ENCODE results near the gene ARG2.

GRCh38 chr14:67694791-67695393 is 75.2 kb downstream of the ARG2 start:
- TF ChIP-seq, protein P1, sequence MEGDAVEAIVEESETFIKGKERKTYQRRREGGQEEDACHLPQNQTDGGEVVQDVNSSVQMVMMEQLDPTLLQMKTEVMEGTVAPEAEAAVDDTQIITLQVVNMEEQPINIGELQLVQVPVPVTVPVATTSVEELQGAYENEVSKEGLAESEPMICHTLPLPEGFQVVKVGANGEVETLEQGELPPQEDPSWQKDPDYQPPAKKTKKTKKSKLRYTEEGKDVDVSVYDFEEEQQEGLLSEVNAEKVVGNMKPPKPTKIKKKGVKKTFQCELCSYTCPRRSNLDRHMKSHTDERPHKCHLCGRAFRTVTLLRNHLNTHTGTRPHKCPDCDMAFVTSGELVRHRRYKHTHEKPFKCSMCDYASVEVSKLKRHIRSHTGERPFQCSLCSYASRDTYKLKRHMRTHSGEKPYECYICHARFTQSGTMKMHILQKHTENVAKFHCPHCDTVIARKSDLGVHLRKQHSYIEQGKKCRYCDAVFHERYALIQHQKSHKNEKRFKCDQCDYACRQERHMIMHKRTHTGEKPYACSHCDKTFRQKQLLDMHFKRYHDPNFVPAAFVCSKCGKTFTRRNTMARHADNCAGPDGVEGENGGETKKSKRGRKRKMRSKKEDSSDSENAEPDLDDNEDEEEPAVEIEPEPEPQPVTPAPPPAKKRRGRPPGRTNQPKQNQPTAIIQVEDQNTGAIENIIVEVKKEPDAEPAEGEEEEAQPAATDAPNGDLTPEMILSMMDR (IDR thresholded peaks at IDR 0.05), result no peak
- TF ChIP-seq POLR2A (IDR thresholded peaks at IDR 0.05), result peak in 1 of 2 donors; percentile 69
